NCI-H1092 (cell line): Measurements from ENCODE around the gene DHX35.

Source experiments
- DNase-seq: peaks from one replicate; lab custom pipeline; 2025; lab: John Stamatoyannopoulos, UW

The DHX35 gene

DNA sequence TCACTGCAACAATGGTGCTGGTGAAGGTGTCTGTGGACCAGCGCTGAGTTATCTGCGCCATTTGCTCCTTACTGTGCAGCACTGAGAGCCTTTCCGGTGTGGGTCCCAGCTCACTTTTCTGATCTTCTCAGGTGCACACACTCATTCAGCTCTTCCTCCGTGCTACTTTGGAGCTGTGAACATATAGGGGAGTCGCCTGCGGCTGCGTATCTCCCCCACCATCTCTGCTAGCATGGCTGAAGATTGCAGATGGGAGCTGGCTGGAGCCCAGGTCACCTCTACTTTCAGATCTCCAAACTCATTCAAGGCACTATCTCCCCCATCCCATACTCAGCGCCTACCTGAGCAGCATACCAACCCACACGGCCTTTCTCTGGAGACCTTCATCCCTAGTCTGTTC lies 96.9 kb downstream of the DHX35 start:
- DNase-seq, result no peak

DNA sequence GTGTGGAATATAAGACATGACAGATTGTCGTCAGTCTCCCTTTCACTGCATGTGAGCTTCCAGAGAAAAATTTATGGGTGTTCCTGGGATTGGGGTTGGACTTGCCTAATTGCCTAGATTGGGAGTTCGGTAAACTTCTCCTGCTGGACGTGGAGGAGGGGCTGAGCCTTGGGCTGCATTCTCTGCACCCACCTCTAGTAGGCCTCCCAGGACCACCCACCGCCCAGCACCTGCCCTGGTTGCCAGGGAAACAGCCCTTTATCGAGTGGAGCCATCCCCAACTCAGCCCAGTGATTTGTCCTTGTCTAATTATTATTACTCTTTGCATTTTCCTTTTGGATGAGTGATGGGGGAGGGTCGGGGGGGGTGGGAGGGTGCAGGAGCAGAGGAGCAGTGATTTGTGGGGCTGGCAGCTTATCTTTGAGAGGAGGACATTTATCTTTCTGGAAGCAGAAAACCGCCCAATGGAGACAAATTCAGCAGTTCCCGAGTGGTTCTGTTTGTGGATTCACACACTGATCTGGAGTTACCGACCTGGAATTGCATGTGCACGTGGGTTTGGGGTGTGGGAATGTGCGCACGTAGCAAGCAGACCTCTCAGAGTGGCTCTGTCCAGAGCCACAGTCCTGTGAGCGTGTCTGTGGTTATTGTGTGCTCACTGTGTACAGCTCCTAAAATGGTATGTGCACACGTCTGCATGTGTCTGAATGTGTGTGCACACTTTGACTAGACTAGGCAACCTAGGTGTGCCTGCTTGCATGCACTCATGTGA lies 104.5 kb downstream of the DHX35 start:
- DNase-seq, result no peak

DNA sequence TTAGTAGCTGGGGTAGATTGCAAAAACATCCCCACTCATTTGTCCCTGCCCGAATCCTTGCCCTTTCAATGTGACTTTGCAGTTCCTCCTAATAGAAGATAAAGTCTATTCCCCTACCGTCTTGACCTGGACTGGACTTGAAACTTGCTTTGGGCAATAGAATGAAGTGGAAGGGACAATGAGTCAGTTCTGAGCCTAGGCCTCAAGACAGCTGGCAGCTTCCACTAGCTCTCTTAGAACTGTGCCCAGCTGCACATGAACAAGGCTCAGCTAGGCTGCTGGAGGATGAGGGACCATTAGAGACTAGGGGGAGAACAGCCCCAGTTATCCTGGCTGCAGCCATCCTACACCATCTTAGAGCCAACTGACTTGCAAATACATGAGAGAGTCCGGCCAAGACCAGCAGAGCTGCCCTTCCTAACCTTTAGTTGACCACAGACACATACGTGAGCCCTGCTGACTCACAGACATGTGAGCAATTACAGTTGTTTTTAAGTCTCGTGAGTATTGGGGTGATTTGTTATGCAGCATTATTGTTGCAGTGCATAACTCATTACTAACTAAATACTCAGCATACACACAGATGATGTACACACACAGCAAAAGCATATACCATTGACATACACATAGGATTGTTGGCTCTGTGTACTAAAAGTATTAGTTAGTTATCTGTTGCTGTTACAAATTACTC lies 105.5 kb downstream of the DHX35 start:
- DNase-seq, result no peak

DNA sequence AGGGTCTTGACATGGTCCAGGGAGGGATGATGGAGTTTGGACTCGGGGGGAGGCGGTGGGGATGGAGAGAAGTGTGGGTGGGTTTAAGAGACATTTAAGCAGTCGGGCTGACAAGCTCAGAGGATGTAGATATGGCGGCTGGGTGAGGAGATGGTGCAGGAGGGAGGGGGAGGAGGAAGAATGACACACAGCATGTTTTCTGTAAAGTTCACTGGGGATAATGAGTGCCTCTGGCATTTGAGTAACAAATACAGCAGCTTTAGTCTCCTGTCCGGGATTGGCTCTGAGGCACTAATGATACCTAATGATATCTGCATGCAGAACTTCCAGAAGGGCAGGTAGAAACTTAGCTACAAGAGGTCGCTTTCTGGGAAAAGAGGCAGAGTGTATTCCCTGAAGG lies 107.8 kb downstream of the DHX35 start:
- DNase-seq, result no peak

- no peak for DNase-seq
Measured at GRCh38 chr20:39070484-39071231, 108.5 kb downstream of the DHX35 start.

- no peak for DNase-seq
Measured at GRCh38 chr20:39072132-39072531, 110.0 kb downstream of the DHX35 start.

DNA sequence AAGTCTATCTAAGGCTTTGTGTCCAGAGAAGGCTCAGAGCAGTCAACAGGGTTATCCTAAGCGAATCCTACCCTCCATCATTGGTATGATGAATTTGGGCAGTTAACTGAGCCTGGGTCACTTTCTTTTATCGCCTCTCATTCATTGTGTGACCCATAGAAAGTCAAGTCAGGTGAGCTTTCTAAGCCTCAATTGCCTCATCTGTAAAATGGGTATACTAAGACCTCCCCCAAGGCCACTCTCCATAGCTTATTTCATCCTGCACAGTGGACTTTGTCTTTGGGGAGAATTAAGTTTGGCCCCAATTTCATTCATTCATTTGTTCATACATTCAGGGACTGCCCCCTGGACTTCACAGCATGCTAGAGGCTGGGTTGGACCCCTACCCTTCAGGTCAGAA lies 110.5 kb downstream of the DHX35 start:
- no peak for DNase-seq

- DNase-seq, result no peak
Measured at GRCh38 chr20:39075731-39076130, 113.6 kb downstream of the DHX35 start.

- DNase-seq, result no peak
Measured at GRCh38 chr20:39076958-39077357, 114.8 kb downstream of the DHX35 start.

- DNase-seq, result no peak
Measured at GRCh38 chr20:39080326-39080725, 118.2 kb downstream of the DHX35 start.

DNA sequence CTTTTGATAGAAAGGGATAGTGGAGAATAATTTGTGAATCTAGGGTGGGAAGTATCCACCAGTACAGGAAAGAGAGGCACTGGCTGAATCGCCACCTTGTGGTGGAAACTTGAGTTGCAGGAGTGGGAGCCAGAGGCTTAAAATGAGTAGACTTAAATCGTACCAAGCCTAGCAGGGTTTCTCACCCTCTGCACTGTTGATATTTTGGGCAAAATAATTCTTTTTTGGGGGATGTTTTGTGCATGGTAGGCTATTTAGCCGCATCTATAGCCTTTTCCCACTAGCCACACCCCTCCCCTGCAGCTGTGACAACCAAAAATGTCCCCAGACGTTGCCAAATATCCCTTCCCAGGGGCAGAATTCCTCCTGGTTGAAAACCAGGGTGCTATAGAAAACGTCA lies 119.1 kb downstream of the DHX35 start:
- DNase-seq, result peak; percentile 66

- no peak for DNase-seq
Measured at GRCh38 chr20:39082622-39083398, 120.7 kb downstream of the DHX35 start.

GRCh38 chr20:39083761-39084160 lies 121.6 kb downstream of the DHX35 start:
- no peak for DNase-seq

DNA sequence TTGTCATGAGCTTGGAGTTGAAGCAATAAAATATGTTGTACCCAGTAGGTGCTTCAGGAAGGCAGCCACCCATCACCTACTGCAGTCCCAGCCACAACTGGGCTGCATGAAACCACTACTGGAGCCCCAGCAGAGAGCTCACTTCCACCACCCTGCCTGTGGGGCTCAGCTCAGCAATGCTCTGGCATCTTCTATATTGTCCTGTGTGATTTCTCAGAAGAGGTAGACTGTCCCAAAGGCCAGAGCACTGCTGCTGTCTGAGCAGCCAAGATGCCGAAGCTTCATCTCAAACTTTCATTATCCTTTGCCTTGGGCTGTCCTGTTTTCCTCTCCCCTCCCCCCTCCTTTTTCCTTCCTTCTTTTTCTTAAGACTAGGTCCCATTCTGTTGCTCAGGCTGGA lies 126.9 kb downstream of the DHX35 start:
- no peak for DNase-seq
